Suprapubic skin (tissue), 4 donors: ENCODE results near the gene CHST13.

ENCODE experiments used
- CTCF ChIP-seq, 2 donors: fragments of 200-600 bp in 1 of 2; fragments of 450-650 bp in 1 of 2; sonication (generic) in 1 of 2; IDR thresholded peaks; one replicate each; pipeline ENCODE4 v1.5.1; 2016 to 2019; ENCODE audit warnings: antibody characterized with exemption in 2 of 2, mild to moderate bottlenecking in 1 of 2, moderate library complexity in 1 of 2
- EP300 ChIP-seq: sonication (generic); formaldehyde crosslinking; IDR thresholded peaks from one replicate; pipeline ENCODE4 v1.6.1; 2017; ENCODE audit warnings: antibody characterized with exemption
- POLR2A ChIP-seq, 2 donors: fragments of 450-650 bp; IDR thresholded peaks; one replicate each; pipeline ENCODE4 v1.6.1; 2017; ENCODE audit warnings: antibody characterized with exemption in 2 of 2, mild to moderate bottlenecking in 2 of 2, moderate library complexity in 2 of 2
- POLR2AphosphoS5 ChIP-seq, 3 donors: sonication (generic); formaldehyde crosslinking; IDR thresholded peaks; one replicate each; pipeline ENCODE4 v1.6.1; 2017; ENCODE audit warnings: antibody characterized with exemption in 3 of 3

- TF ChIP-seq POLR2A (IDR thresholded peaks at IDR 0.05) (no peak), POLR2AphosphoS5 (IDR thresholded peaks at IDR 0.05) (no peak), CTCF (IDR thresholded peaks at IDR 0.05) (no peak), EP300 (no peak)
Observed at GRCh38 chr3:126543457-126544061, 19.6 kb downstream of the CHST13 start.
